Measurements from ENCODE around the gene HIVEP1.
"Not testable (repeated sequence)": the region's sequence is repeated elsewhere in the genome, so short reads cannot be mapped to it uniquely, and the experiment has no call there.

HIVEP1 gene

DNA sequence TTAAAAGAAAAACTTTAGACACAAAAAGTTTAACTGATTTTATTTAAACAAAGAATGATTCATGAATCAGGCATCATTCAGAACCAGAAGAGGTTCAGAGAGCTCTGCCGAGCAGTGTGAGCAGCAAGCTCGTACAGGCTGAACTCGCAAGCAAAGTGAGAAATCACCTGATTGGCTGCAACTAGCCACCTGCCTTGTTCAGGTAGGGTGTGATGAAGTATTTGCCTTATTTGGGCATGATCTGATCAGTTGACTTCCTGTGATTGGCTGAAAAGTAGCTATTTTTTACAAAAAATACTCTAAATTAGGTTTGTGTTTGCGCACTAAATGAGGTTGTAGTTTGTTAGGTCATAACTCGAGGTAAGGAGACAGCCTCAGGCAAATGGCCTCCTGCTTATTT is 80.7 kb downstream of the HIVEP1 start:
- DNase-seq, result no peak

DNA sequence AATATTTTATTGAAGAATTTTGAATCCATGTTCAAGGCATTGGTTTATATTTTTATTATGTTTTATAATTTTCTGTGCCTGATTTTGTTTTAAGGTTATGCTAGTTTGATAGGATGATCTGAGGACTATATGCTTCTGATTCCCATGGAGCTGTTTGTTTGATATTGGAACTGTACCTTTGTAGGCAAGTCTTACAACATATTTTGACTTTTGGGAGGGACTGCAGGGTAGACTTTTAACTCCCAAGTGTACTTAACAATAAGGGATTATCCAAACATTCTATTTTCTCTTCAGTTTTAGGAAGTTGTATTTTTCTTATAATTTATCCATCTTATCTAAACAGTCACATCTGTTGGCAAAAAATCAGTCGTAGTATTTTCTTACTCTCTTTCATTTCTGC is 82.6 kb downstream of the HIVEP1 start:
- DNase-seq, result no peak

DNA sequence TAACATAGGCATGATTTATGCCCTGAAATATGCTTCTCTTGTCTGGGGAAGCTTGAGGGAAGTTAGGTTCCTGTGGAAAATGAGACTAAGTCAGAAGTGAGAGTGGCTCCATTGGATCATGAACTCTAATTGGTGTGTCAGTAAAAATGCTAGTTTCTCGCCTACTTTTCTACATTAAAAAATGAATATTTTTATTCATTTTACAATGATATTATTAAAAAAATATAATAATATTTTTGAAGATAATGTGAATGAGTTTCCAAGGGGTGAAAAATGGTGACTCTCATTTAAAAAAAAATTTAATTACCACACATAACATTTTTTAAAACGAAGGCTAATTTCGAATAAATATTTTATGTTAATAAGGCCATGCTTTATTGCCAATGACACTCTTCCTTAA is 84.2 kb downstream of the HIVEP1 start:
- no peak for DNase-seq

DNA sequence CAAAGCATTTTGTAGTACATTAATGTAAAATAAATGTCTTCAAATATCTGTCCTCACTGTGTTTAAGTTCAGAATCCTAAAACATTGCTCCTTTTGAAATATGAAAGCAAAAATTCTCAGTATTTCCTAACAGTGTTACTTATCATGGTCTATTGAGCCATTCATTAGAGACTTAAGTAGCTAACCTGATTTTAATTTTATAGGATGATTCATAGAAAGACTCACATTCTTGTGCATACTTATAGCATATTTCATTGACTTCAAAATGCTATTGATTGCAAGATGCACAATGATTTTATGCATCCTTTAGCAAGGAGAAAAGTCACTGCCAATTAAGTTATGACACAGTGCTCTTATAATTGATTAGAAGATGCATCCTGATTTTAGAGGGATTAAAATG is 85.7 kb downstream of the HIVEP1 start:
- no peak for DNase-seq

DNA sequence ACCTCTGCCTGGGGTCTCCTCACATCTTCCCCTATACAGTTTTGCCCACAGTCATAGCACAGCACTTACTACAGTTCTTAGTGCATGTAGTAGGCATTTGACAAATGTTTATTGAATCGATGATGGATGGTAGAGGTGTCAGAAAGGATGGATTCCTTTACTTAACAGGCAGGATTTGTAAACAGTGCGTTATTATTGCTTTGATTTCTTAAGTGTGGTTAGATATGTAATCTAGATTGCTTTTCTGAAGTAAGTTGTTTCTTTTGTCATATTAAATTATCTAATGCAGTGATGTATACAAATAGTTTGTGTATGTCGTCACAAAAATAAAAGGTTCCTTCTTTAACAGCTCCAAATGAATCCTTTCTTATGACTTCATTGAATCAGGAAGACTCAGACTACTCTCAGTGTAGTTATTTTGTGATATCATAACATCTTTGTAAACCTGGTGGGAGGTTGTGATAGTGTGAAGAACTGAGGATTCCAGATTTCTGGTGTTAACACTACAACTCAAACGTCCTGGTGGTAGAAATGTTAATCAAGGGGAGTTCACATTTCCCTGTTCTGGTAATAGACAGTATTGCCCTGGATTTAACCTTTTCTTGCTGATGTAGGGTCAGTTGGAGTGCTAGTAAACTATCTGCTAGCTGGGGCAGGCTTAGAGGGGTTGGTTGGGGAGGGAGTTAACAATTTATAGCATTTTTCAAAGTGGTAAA is 87.7 kb downstream of the HIVEP1 start:
- DNase-seq, result no peak

DNA sequence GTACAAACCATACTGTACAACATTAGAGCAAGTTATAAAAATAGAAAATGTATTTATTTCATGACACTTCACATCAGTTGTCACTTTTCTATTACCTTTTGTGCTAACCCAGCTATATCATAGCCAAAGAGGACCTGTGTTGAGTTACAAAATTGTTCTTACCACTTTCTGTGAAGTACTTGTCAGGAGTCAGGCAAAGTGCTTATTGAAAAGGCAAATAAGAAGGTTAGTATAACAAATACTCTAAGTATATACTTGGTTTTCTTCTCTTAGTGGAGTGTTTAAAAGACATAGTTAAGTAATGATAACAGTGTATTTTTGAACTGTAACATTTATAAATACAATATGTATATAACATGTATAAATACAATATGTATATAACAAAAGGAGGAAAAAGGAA is 88.9 kb downstream of the HIVEP1 start:
- DNase-seq, result no peak

DNA sequence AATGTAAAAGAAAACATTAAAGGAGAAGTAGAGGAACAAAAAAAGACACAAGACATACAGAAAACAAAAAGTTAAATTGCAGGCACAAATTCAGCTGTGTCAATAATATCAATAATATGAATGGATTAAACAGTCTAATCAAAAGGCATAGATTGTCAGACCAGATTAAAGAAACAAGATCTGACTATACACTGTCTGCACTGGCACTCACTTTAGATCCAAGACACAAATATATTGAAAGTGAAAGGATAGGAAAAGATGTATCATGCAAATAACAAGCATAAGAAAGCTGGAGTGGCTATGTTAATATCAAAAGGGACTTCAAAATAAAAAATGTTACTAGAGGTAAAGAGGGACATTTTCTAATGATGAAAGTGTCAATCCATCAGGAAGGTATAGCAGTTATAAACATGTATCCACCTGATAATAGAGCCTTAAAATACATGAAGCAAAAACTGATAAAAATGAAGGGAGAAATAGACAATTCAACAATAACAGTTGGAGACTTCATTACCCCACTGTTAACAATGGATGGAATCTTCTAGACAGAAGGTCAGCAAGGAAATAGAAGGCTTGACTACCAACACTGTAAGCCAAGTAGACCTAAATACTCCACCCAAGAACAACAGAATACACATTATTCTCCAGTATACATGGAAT is 89.7 kb downstream of the HIVEP1 start:
- DNase-seq, result no peak

DNA sequence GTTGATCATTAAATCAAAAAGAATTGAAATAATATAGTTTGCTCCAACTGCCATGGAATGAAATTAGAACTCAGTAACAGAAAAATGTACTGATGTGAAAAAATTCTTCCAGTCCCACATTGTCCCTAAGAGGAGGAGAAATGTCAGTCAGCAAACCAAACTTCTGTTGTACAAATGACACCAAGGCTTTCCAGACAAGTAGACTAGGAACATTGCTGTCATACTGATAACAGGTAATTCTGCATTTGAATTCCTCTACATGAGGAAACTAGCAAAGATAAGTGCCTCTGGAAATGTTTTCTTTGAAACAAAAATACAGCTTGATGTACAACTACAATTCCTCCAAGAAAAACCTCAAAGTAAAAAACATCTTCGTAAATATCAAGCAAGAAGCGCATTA is 90.2 kb downstream of the HIVEP1 start:
- DNase-seq, result no peak

DNA sequence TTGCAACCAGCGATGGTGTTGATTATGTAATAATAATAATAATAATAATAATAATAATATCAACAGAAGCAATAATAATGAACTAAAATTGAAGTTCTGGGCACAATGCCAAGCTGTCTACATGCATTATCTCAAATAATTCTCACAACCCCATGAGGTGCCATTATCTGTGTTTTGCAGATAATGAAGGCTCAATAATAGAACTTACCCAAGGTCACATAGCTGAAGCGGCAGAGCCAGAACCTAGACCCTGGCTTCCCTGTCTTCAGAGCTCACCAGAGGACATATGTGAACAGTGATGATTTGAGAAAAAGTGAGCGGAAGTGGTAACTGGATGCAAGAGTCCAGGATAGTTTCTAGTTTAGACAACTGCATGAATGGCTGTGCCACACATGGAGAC is 91.0 kb downstream of the HIVEP1 start:
- no peak for DNase-seq

DNA sequence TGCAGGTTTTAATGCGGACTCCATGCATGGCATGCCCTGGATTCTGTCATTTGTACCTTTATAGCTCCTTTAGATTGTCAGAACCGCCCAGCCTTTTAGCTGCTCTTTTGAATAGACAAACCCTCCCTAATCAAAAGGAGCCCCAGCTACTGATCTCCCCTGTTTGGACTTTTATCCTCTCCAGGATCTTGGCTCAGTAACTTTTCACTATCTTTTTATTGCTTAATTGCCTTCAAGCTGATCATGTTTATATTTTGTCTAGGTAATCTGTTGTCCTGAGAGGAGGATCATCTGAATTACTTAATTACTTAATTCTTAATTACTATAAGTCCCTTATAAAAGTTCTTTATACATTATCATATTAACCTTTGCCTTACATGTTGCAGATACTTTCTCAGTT is 93.2 kb downstream of the HIVEP1 start:
- no peak for DNase-seq

DNA sequence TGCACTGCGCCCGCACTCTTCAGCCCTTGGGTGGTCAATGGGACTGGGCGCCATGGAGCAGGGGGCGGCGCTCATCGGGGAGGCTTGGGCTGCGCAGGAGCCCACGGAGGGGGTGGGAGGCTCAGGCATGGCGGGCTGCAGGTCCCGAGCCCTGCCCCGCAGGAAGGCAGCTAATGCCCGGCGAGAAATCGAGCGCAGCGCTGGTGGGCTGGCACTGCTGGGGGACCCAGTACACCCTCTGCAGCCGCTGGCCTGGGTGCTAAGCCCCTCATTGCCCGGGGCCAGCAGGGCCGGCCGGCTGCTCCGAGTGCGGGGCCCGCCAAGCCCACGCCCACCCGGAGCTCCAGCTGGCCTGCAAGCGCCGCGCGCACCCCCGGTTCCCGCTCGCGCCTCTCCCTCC is 96.3 kb downstream of the HIVEP1 start:
- not testable (repeated sequence) for DNase-seq

DNA sequence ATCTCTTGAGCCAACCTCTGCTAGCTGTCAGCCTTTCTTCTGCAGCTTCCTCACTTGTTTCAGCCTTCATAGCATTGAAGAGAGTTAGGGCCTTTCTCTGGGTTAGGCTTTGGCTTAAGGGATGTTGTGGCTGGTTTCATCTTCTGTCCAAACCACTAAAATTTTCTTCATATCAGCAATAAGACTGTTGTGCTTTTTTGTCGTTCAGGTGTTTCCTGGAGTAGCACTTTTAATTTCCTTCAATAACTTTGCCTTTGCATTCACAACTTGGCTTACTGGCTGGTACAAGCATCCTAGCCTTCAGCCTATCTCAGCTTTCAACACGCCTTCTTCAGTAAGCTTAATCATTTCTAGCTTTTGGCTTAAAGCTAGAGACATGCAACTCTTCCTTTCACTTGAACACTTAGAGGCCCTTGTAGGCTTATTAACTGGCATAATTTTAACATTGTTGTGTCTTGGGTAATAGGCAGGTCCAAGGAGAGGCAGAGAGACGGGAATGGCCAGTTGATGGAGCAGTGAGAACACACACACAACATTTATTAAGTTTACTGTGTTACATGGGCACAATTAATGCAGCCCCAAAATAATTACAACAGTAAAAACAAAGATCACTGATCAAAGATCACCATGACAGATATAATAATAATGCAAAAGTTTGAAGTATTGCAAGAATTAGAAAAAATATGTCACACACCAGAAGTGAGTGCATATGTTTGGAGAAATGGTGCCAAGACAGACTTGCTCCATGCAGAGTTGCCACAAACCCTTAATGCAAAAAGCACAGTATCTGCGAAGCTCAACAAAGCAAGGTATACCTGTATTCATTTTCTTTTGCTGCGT is 98.6 kb downstream of the HIVEP1 start:
- DNase-seq, result no peak

DNA sequence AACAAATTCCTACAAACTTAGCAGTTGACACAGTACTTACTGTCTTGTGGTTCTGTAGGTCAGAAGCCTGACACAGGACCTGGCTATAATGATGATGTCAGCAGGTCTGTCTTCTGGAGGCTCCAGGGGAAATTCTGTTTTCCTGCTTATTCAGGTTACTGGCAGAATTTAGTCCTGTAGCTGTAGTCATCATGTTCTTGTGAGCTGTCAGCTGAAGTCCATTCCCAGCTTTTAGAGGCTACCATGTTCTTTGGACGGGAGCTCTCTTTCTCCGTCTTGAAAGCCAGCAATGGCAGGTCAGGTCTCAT is 99.2 kb downstream of the HIVEP1 start:
- DNase-seq, result no peak

DNA sequence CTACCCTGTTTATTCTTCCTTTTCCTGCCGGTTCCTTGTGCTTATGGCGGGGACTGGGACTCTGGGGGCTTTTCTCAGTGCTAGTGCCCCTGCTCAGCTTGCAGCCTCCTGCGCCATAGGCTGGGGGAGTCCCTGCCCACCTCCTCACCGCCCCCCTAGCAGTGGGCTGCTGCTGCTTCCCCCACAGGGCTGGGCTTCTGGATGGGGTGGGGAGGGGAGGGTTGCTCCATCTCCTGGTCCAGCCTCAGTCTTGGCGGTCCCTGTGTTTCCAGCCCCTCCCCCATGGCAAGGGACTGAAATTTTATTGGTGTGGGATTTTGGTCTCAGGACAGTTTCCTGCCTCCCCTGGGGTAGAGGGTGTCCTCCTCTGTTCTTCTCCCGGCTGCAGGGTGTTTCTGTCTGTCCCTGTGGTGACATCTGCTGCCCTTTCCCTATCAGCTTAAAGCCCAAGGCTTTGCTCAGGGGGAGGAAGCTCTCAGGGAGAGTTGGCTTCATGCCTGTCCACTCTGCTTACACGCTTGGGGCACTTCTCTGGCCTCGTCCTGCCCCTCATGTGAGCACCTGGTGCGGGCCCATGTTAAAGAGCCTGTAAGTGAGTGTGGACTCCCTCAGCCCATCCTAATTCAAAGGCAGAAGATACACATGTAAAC is 100.6 kb downstream of the HIVEP1 start:
- DNase-seq, result no peak

DNA sequence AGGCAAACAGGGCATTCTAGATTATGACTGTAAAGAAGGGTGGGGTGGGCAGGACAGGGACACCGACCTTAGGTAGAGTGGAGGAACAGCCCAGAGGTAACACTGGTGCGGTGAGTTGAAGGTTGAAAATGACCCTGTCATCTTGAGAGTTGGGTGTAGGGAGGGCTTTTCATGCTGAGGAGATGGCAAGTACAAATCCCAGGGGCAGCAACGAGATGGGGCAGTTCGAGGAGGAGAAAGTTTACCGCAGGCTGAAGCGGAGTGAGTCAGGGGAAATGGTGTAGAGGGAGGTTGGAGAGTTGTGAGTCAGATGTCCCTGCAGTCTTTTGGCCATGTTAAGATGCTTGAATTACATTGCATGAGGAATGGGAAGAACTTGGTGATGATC is 101.1 kb downstream of the HIVEP1 start:
- DNase-seq, result no peak

DNA sequence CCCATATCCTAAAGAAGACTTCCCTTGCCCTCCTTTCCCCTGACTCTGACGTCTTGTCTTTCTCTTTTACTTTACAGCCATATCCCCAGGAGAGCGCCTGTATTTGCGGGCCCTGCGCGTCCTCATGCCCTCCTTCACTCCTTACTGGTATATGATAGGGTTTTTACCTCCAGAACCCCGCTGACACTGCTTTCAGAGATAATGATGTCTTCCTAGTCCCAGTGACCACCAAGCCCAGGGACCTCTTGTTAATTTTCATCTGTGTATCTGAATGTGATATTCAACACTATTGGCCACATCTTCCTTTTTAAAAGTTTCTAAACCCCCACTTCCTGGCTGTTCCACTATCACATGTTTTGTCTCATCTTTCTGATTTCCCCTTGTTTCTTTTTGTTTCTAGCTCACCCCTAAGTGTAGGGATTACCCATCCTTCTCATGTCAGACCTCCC is 102.0 kb downstream of the HIVEP1 start:
- DNase-seq, result no peak

DNA sequence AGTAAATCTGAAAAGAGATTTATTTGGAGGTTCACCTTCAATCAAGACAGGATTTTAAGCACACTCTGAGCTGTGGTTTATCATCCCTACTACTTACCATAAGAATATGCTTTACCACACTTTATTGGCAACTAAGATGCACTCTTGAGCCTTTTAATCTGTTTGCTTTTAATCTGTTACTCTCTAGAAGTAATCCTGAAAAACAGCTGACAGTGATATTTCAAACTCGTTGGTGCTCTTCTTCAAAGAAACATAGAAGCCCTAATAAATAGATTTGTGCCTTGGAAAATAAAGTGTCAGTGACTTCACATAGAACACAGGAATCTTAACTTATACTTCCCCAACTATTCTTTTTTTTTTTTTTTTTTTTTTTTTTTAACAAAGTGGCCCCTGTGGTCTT is 102.9 kb downstream of the HIVEP1 start:
- DNase-seq, result no peak

DNA sequence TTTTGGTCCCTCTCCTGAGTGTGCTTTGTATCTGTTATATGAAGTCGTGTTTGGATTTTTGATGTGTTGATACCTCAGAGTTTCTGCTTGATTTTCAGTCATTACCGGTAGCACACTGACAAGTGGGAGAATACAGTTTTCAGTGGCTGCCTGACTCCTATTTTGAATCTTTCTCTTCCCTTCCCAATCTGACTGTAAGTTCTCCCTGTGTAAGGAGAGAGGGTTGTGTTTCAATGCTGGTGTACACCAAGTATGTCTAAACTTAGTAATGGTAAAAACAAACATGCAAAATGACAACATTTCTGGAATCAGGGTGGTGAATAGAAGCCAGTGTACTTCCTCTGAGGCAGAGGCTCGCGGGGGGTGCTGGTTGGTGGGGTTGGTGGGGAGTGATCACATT is 103.4 kb downstream of the HIVEP1 start:
- no peak for DNase-seq

DNA sequence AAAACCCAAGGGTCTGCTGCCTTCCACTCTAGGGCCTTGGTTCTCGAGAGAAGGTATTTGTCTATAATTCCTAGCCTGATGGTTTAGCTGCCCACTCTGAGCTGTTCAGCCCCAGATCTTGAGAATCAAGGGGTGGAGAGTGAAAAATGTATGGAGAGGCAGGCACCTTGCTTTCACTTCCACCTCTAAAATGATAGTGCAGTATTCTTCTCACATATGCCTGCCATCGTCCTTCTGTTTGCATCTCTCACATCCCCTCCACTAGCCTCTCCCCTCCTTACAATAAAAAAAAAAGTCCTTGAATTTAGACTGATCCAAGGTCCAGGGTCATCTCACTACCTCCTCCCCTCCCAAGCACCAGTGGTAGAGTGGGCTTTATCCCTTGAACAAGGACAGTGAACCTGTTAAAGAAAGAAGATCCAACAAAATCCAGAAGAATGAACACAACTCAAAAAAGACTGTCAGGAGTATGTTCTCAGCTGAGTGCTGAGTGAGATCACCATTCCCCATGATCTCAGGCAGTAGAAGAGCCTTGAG is 104.2 kb downstream of the HIVEP1 start:
- no peak for DNase-seq

DNA sequence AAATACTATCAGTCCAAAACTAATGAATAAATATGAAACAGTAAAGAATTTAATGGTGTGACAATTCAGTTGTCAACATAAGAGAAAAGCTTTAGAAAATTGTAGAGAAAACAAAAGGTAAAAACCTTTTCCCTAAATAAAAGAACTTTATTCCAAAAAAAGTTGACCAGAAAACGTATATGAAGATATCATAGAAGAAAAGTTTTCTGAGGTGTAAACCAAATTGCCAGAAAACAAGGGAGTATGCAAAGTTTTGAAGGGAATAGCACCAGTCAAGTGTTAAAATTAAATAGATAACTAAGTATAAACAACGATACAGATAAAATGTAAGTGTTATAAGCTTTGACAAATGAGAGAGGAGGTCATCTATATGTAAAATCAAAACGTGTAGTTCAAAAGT is 104.9 kb downstream of the HIVEP1 start:
- no peak for DNase-seq

DNA sequence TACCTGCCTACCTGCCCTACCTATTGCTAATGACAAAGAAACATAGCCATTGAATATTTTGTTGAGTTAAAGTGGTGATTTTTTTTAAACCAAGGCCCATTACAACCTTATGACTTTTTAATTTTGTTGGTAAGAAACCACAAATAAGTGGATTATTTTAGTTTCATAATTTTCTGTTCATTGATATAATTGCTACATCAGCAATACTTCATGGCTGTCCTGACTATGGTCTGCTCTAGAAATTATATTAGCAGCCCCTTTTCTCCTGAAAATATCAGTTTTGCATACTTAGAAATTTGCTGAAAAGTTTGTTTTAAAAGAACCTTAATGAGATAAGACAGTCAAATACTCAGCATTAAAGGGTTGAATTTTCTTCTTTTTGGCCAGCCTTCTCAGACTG is 106.5 kb downstream of the HIVEP1 start:
- DNase-seq, result no peak

DNA sequence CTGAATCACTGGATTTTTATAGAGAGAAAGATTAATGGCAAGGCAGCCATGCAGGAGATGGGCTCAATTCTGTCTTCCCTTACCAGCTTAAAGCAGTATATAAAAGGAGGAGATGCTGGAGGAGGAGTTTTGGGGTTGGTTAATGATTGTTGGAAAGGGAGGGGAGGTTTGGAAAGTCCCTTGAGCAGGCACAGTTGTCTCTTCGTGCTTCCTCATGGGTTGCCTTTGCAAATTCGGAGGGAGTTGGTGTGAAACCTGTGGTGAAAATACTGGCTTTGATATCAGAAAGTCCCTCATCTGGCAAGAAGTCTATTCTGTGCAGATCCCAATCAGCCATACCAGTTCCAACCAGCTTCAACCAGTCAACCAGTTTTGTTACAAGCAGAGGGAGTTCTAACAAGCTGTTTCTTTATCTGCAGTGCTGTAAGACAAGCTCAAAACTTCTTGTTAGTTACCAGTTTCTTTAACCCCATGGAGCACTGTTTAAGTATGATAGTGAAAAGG is 107.0 kb downstream of the HIVEP1 start:
- peak; percentile 90 for DNase-seq

DNA sequence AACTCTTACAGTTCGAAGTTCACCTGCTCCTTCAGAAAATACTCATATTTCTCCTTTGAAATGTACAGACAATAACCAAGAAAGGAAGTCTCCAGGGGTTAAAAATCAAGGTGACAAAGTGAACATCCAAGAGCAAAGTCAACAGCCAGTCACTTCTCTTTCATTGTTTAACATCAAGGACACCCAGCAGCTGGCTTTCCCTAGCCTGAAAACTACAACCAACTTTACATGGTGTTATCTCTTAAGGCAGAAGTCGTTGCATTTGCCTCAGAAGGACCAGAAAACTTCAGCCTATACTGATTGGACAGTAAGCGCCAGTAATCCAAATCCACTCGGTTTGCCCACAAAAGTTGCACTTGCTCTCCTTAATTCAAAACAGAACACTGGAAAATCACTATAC is 113.3 kb downstream of the HIVEP1 start:
- no peak for DNase-seq

All from kidney glomerular epithelial cell (primary cell).